ENCODE measurements around the gene CD83.
"Not testable (repeated sequence)": the region's sequence is repeated elsewhere in the genome, so short reads cannot be mapped to it uniquely, and the experiment has no call there.

CD83 gene

GRCh38 chr6:14149053-14149738 is 31.6 kb downstream of the CD83 start:
- no peak for DNase-seq (ENCODE audit: low spot score)

DNA sequence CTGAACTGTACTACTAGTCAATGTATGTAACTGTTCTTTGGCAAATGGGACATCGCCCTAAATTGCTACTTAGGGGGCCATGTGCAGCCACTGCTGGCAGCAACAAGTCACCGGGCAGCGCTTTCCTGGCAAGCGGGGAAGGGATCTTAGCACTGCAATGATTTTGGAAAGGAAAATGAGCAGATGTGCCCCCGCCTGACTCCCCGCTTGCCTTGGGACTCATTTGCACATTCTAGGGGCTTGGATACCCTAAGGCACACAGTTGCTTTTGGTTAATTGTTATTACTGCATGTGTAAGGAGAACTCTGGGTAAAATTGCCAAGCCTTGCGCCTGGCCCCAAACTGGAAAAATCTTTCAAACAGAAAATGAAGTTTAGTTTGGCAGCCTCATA is 32.2 kb downstream of the CD83 start:
- no peak for DNase-seq (ENCODE audit: low spot score)

GRCh38 chr6:14151300-14151699 is 33.7 kb downstream of the CD83 start:
- DNase-seq (ENCODE audit: low spot score): not testable (repeated sequence)

- no peak for DNase-seq (ENCODE audit: low spot score)
Observed at GRCh38 chr6:14151773-14152172, 34.2 kb downstream of the CD83 start.

- DNase-seq (ENCODE audit: low spot score): no peak
Observed at GRCh38 chr6:14153228-14153627, 35.7 kb downstream of the CD83 start.

DNA sequence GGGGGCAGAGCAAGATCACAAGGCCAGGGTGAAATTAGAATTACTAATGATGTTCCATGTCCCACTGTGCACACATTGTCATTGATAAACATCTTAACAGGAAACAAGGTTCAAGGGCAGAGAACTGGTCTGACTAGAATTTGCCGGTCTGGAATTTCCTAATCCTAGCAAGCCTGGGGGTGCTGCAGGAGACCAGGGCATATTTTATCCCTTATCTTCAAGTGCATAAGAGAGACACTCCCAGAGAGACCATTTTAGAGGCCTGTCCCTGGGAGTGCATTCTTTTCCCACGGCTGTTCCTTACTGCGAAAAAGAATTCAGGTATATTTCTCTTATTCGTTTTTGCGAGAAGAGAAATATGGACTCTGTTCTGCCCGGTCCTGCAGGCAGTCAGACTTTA is 41.5 kb downstream of the CD83 start:
- DNase-seq (ENCODE audit: low spot score): no peak

GRCh38 chr6:14162826-14163225 is 45.3 kb downstream of the CD83 start:
- no peak for DNase-seq (ENCODE audit: low spot score)

DNA sequence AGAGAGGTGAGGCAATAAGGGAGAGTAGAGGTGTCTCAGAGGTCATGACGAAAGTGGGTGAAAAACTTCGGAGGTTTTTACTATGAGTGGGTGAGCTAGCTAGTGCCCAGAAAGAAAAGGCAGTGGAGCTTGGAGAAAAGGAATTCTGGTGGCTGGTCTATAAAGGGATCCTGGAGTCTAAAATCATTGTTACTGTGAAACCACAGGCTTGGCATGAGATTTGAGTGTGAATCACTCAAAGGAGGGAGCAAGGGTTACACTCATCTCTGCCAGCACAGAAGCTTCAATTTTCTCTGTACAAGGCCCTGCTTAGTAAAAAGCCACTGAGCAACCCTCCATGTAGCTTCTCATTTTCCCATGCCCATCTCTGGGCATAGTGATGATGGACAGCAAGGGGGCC is 47.5 kb downstream of the CD83 start:
- DNase-seq (ENCODE audit: low spot score): no peak

DNA sequence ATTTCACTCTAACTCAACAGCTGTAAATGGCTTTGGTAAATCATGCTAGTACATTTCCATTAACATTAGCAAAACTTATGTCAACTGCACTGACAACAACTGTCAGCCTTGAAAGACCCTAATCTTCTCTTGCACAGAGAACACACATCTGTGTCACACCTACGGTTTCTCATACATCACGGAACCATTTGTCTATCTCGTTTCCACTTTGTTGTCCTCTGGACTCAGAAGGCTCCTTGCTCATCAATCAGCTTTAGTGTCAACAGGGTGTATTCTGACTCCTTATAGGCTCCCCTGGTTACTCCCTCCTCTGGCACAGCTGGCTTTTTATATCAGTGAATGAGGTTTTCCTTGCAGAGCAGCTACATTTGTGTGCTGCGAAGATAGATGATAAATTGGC is 49.3 kb downstream of the CD83 start:
- DNase-seq (ENCODE audit: low spot score): no peak

- DNase-seq (ENCODE audit: low spot score): no peak
Observed at GRCh38 chr6:14170128-14170527, 52.6 kb downstream of the CD83 start.

GRCh38 chr6:14172562-14172961 is 55.0 kb downstream of the CD83 start:
- no peak for DNase-seq (ENCODE audit: low spot score)

- no peak for DNase-seq (ENCODE audit: low spot score)
Observed at GRCh38 chr6:14174226-14174625, 56.7 kb downstream of the CD83 start.

DNA sequence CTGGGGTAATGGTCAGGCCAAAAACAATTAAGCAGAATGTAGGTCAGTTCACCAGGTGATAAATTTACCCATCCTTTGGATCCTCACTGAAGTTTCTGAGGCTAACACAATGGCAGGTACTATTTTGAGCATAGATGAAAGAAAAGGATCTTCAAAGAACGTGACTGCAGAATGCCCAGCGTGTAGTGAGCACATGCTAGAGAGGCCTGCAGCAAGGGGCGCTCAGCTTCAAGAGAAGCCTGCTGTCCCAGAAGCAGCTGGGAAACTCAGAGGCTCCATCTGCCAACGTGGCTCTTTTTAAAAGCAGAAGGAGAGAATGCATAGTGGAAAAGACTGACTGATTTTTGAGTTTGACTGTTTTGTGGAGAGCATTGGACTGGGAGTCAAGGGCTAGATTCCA is 57.4 kb downstream of the CD83 start:
- no peak for DNase-seq (ENCODE audit: low spot score)

GRCh38 chr6:14176429-14176828 is 58.9 kb downstream of the CD83 start:
- no peak for DNase-seq (ENCODE audit: low spot score)

GRCh38 chr6:14177413-14178082 is 60.0 kb downstream of the CD83 start:
- no peak for DNase-seq (ENCODE audit: low spot score)

- no peak for DNase-seq (ENCODE audit: low spot score)
Observed at GRCh38 chr6:14178083-14178445, 60.5 kb downstream of the CD83 start.

- no peak for DNase-seq (ENCODE audit: low spot score)
Observed at GRCh38 chr6:14180609-14181008, 63.0 kb downstream of the CD83 start.

GRCh38 chr6:14182916-14183315 is 65.3 kb downstream of the CD83 start:
- DNase-seq (ENCODE audit: low spot score): no peak

Data from iPS-NIHi11 (cell line).